H9 (cell line): Measurements from ENCODE around the gene ZBTB20. TPM values are rescaled to one million over a fixed set of nuclear protein-coding genes. Genes with fewer than 3 reads are reported as not detected.

Experiments
- DNase-seq: peaks from one replicate; pipeline ENCODE4 v3.0.0-alpha.2; 2017
- H2AFZ ChIP-seq: one replicate; pipeline ENCODE4 v1.6.1; 2013; ENCODE audit warnings: mild to moderate bottlenecking, low read length, control low read depth, moderate library complexity
- H2AK5ac ChIP-seq: 2 replicates; pipeline ENCODE4 v1.6.1; 2013; ENCODE audit warnings: low read length, control low read depth, mixed read lengths; ENCODE audit not compliant: insufficient read length
- H2BK120ac ChIP-seq: one replicate; pipeline ENCODE4 v1.6.1; 2013; ENCODE audit warnings: low read depth, mild to moderate bottlenecking, low read length, control low read depth, inconsistent platforms; ENCODE audit not compliant: poor library complexity, severe bottlenecking
- H2BK12ac ChIP-seq: 2 replicates; pipeline ENCODE4 v1.6.1; 2013; ENCODE audit warnings: low read length, control low read depth, mixed read lengths, low read depth; ENCODE audit not compliant: insufficient read length
- H2BK15ac ChIP-seq: 2 replicates; pipeline ENCODE4 v1.6.1; 2013; ENCODE audit warnings: low read depth, low read length, control low read depth
- H2BK20ac ChIP-seq: one replicate; pipeline ENCODE4 v1.6.1; 2013; ENCODE audit warnings: low read depth, mild to moderate bottlenecking, low read length, control low read depth, inconsistent platforms; ENCODE audit not compliant: poor library complexity, severe bottlenecking
- H2BK5ac ChIP-seq: 2 replicates; pipeline ENCODE4 v1.6.1; 2013; ENCODE audit warnings: low read length, control low read depth, mixed read lengths; ENCODE audit not compliant: insufficient read length
- H3K14ac ChIP-seq: 2 replicates; pipeline ENCODE4 v1.6.1; 2013; ENCODE audit warnings: low read length, control low read depth; ENCODE audit not compliant: insufficient read depth
- H3K18ac ChIP-seq: 2 replicates; pipeline ENCODE4 v1.6.1; 2013; ENCODE audit warnings: low read depth, mild to moderate bottlenecking, mixed read lengths, low read length, control low read depth; ENCODE audit not compliant: insufficient read length
- H3K23ac ChIP-seq: 2 replicates; pipeline ENCODE4 v1.6.1; 2013; ENCODE audit warnings: low read length, control low read depth, mixed read lengths, low read depth; ENCODE audit not compliant: insufficient read length
- H3K23me2 ChIP-seq: 2 replicates; pipeline ENCODE4 v1.6.1; 2013; ENCODE audit warnings: low read depth, mild to moderate bottlenecking, mixed read lengths, low read length, control low read depth; ENCODE audit not compliant: insufficient read length, poor library complexity, severe bottlenecking
- H3K27ac ChIP-seq: 2 replicates; pipeline ENCODE4 v1.5.1; 2013; ENCODE audit warnings: low read length, control low read depth, mixed read lengths, low read depth; ENCODE audit not compliant: insufficient read length
- H3K27me3 ChIP-seq: 2 replicates; pipeline ENCODE4 v1.6.1; 2013; ENCODE audit warnings: low read length, control low read depth, inconsistent platforms; ENCODE audit not compliant: insufficient read depth
- H3K4ac ChIP-seq: 2 replicates; pipeline ENCODE4 v1.6.1; 2013; ENCODE audit warnings: low read depth, mild to moderate bottlenecking, control low read depth, inconsistent platforms, low read length, moderate library complexity
- H3K4me1 ChIP-seq: 2 replicates; pipeline ENCODE4 v1.6.1; 2013; ENCODE audit warnings: low read length, control low read depth, inconsistent platforms; ENCODE audit not compliant: insufficient read depth
- H3K4me2 ChIP-seq: 2 replicates; pipeline ENCODE4 v1.6.1; 2013; ENCODE audit warnings: low read length, control low read depth, mixed read lengths; ENCODE audit not compliant: insufficient read length, insufficient read depth
- H3K56ac ChIP-seq: 2 replicates; pipeline ENCODE4 v1.6.1; 2013; ENCODE audit warnings: low read depth, mild to moderate bottlenecking, mixed read lengths, low read length, control low read depth; ENCODE audit not compliant: insufficient read length
- H3K79me1 ChIP-seq: 2 replicates; pipeline ENCODE4 v1.6.1; 2013; ENCODE audit warnings: low read depth, mild to moderate bottlenecking, moderate library complexity, low read length, control low read depth, inconsistent platforms; ENCODE audit not compliant: insufficient read depth, poor library complexity, severe bottlenecking
- H3K79me2 ChIP-seq: 2 replicates; pipeline ENCODE4 v1.6.1; 2013; ENCODE audit warnings: low read length, control low read depth, inconsistent platforms; ENCODE audit not compliant: insufficient read depth
- H3K9ac ChIP-seq: 2 replicates; pipeline ENCODE4 v1.6.1; 2013; ENCODE audit warnings: low read length, control low read depth, mixed read lengths; ENCODE audit not compliant: insufficient read length; ENCODE audit errors: extremely low read depth
- H3K9me3 ChIP-seq: one replicate; pipeline ENCODE4 v1.6.1; 2013; ENCODE audit warnings: low read depth, low read length, inconsistent platforms; ENCODE audit not compliant: control insufficient read depth
- H3T11ph ChIP-seq: one replicate; pipeline ENCODE4 v1.6.1; 2013; ENCODE audit warnings: mild to moderate bottlenecking, low read length, control low read depth, inconsistent platforms
- H4K20me1 ChIP-seq: one replicate; pipeline ENCODE4 v1.6.1; 2013; ENCODE audit not compliant: control insufficient read depth, insufficient read length, insufficient read depth
- H4K5ac ChIP-seq: 2 replicates; pipeline ENCODE4 v1.6.1; 2013; ENCODE audit warnings: low read depth, mild to moderate bottlenecking, mixed read lengths, low read length, control low read depth; ENCODE audit not compliant: insufficient read length
- H4K8ac ChIP-seq: replicated peaks from 2 replicates; pipeline ENCODE4 v1.6.1; 2013; ENCODE audit warnings: low read length, control low read depth, mixed read lengths, low read depth; ENCODE audit not compliant: insufficient read length
- H4K91ac ChIP-seq: 2 replicates; pipeline ENCODE4 v1.6.1; 2013; ENCODE audit warnings: low read depth, mild to moderate bottlenecking, moderate library complexity, mixed read lengths, low read length, control low read depth; ENCODE audit not compliant: insufficient read length
- H3K27ac Mint-ChIP-seq, 3 experiments: 2 replicates in 2 of 3; 3 replicates in 1 of 3; pipeline ENCODE4 v1.8.0; 2020 to 2021; ENCODE audit warnings: mixed read lengths in 3 of 3, mild to moderate bottlenecking in 1 of 3, moderate library complexity in 1 of 3
- H3K27me3 Mint-ChIP-seq: 2 replicates; pipeline ENCODE4 v1.8.0; 2021; ENCODE audit warnings: low read depth, mild to moderate bottlenecking, moderate library complexity, mixed read lengths
- H3K36me3 Mint-ChIP-seq, 3 experiments: 2 replicates in 2 of 3; 3 replicates in 1 of 3; pipeline ENCODE4 v1.8.0; 2020 to 2021; ENCODE audit warnings: low read depth in 3 of 3, mixed read lengths in 3 of 3; ENCODE audit not compliant: insufficient read depth in 1 of 3
- H3K4me1 Mint-ChIP-seq, 2 experiments: 2 replicates each; pipeline ENCODE4 v1.8.0; 2020; ENCODE audit warnings: mixed read lengths in 2 of 2
- H3K4me3 Mint-ChIP-seq, 2 experiments: 2 replicates in 1 of 2; 3 replicates in 1 of 2; pipeline ENCODE4 v1.8.0; 2020 to 2021; ENCODE audit warnings: mild to moderate bottlenecking in 2 of 2, mixed read lengths in 2 of 2, moderate library complexity in 1 of 2
- H3K9me3 Mint-ChIP-seq, 2 experiments: 2 replicates in 1 of 2; 3 replicates in 1 of 2; pipeline ENCODE4 v1.8.0; 2020; ENCODE audit warnings: mild to moderate bottlenecking in 2 of 2, mixed read lengths in 2 of 2, moderate library complexity in 1 of 2
- CTCF ChIP-seq: fragments of 200-600 bp; sonication (generic); conservative IDR thresholded peaks from 3 replicates; pipeline ENCODE4 v1.8.0; 2021; ENCODE audit warnings: antibody characterized with exemption, mild to moderate bottlenecking
- WGBS: extraction: QIAGEN DNeasy Blood & Tissue Kit; methylation state at CpG from one replicate; pipeline ENCODE4 v1.1.7; 2013; ENCODE audit warnings: missing lambda C conversion rate, low lambda C conversion rate, mixed read lengths; ENCODE audit not compliant: insufficient read length; ENCODE audit errors: extremely low coverage; 5-methylcytosine and 5-hydroxymethylcytosine counted together
- total RNA-seq: library from RNA; stranded (reverse); gene quantifications from 2 replicates; pipeline ENCODE4 v1.2.1, GENCODE V29; 2021

The ZBTB20 gene
- total RNA-seq, 1 experiment from 2014 or later = 0.70 TPM

GRCh38 chr3:114466251-114466650 is 680.8 kb downstream of the ZBTB20 start:
- no peak overlapping the region for H3K27ac ChIP-seq
- Mint-ChIP-seq H3K27ac (no peak overlapping the region), H3K9me3 (no peaks in the 10 kb centered on the region), H3K36me3 (no peaks in the 10 kb centered on the region), H3K27me3 (no peaks in the 10 kb centered on the region), H3K4me1 (peaks cover 5 to 8% of the 10 kb centered on the region in 2 experiments; a peak in 3 of 4 replicates), H3K4me3 (no peak overlapping the region)
- H4K91ac ChIP-seq = no peak overlapping the region
- no peaks in the 10 kb centered on the region for H3K23me2 ChIP-seq
- H2BK120ac ChIP-seq = no peak overlapping the region
- no peaks in the 10 kb centered on the region for H3K79me1 ChIP-seq
- H3K79me2 ChIP-seq = no peaks in the 10 kb centered on the region
- no peaks in the 10 kb centered on the region for H3K9me3 ChIP-seq
- no peak for DNase-seq
- H2BK5ac ChIP-seq = no peak overlapping the region
- H3K4me2 ChIP-seq = no peak overlapping the region
- no peak overlapping the region for H2AFZ ChIP-seq
- H3K9ac ChIP-seq = no peak overlapping the region
- H3K27me3 ChIP-seq = no peaks in the 10 kb centered on the region
- no peak overlapping the region for H4K5ac ChIP-seq
- H3K23ac ChIP-seq = no peak overlapping the region
- no peak for TF ChIP-seq CTCF
- no peak overlapping the region for H4K8ac ChIP-seq
- H2AK5ac ChIP-seq = no peak overlapping the region
- no peak overlapping the region for H3K14ac ChIP-seq
- H2BK12ac ChIP-seq = no peak overlapping the region
- no peaks in the 10 kb centered on the region for H3K4me1 ChIP-seq
- no CpG with 5 or more reads among the region's 2 CpGs for WGBS
- H3T11ph ChIP-seq = no peak overlapping the region
- H3K18ac ChIP-seq = no peak overlapping the region
- H4K20me1 ChIP-seq = no peaks in the 10 kb centered on the region
- H3K56ac ChIP-seq = no peak overlapping the region
- no peak overlapping the region for H2BK15ac ChIP-seq
- no peak overlapping the region for H3K4ac ChIP-seq
- H2BK20ac ChIP-seq = no peak overlapping the region
